OCI-LY7 (cell line): ENCODE results near the gene GALNT11.
"Not testable (repeated sequence)": the region's sequence is repeated elsewhere in the genome, so short reads cannot be mapped to it uniquely, and the experiment has no call there.

Experiments used
- EZH2phosphoT487 ChIP-seq: fragments of 200-600 bp; sonication (generic); IDR thresholded peaks from 2 replicates; pipeline ENCODE4 v1.6.1; 2018; ENCODE audit warnings: low read depth, borderline replicate concordance, mild to moderate bottlenecking, mixed run types, antibody characterized with exemption, low read length, moderate library complexity, mixed read lengths
- TF ChIP-seq, protein P1 (sequence below): fragments of 200-600 bp; sonication (generic); conservative IDR thresholded peaks from 2 replicates; pipeline ENCODE4 v1.5.1; 2014; ENCODE audit warnings: mild to moderate bottlenecking, antibody characterized with exemption, low read length, moderate library complexity, mixed read lengths

DNA sequence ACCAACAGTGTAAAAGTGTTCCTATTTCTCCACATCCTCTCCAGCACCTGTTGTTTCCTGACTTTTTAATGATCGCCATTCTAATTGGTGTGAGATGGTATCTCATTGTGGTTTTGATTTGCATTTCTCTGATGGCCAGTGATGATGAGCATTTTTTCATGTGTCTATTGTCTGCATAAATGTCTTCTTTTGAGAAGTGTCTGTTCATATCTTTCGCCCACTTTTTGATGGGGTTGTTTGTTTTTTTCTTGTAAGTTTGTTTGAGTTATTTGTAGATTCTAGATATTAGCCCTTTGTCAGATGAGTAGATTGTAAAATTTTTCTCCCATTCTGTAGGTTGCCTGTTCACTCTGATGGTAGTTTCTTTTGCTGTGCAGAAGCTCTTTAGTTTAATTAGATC, 35.6 kb downstream of the GALNT11 start:
- TF ChIP-seq, protein P1, sequence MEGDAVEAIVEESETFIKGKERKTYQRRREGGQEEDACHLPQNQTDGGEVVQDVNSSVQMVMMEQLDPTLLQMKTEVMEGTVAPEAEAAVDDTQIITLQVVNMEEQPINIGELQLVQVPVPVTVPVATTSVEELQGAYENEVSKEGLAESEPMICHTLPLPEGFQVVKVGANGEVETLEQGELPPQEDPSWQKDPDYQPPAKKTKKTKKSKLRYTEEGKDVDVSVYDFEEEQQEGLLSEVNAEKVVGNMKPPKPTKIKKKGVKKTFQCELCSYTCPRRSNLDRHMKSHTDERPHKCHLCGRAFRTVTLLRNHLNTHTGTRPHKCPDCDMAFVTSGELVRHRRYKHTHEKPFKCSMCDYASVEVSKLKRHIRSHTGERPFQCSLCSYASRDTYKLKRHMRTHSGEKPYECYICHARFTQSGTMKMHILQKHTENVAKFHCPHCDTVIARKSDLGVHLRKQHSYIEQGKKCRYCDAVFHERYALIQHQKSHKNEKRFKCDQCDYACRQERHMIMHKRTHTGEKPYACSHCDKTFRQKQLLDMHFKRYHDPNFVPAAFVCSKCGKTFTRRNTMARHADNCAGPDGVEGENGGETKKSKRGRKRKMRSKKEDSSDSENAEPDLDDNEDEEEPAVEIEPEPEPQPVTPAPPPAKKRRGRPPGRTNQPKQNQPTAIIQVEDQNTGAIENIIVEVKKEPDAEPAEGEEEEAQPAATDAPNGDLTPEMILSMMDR, result not testable (repeated sequence)
- TF ChIP-seq EZH2phosphoT487, result not testable (repeated sequence)
